Stomach (tissue), 9 donors: Measurements from ENCODE around the gene FOXI1. TPM values are rescaled to one million over a fixed set of nuclear protein-coding genes. Genes with fewer than 3 reads are reported as not detected.

ENCODE experiments used
- DNase-seq, 2 donors: peaks; one replicate each; pipeline versions ENCODE4 v3.0.0 to v3.0.0-alpha.2; 2013 to 2019
- H3K27ac ChIP-seq, 5 donors: fragments of 200-600 bp in 4 of 5; sonication (generic) in 4 of 5; one replicate each; pipeline ENCODE4 v1.5.1; 2013 to 2019; ENCODE audit warnings: mild to moderate bottlenecking in 1 of 5, moderate library complexity in 1 of 5
- H3K27me3 ChIP-seq, 3 donors: fragments of 200-600 bp; sonication (generic); one replicate each; pipeline ENCODE4 v1.5.1; 2017 to 2019; ENCODE audit warnings: mixed run types in 1 of 3
- H3K36me3 ChIP-seq, 4 donors: fragments of 200-600 bp; sonication (generic); 1 replicate in 3 of 4; 2 replicates in 1 of 4; pipeline ENCODE4 v1.5.1; 2016 to 2019
- H3K4me1 ChIP-seq, 4 donors: fragments of 200-600 bp; sonication (generic); one replicate each; pipeline ENCODE4 v1.5.1; 2016 to 2019
- H3K4me3 ChIP-seq, 4 donors: fragments of 200-600 bp; sonication (generic) in 3 of 4; one replicate each; pipeline ENCODE4 v1.5.1; 2016 to 2019; ENCODE audit warnings: mild to moderate bottlenecking in 1 of 4
- H3K9me3 ChIP-seq, 4 donors: fragments of 200-600 bp; sonication (generic); one replicate each; pipeline ENCODE4 v1.5.1; 2016 to 2019
- CTCF ChIP-seq, 7 experiments: fragments of 450-650 bp in 4 of 7; fragments of 200-600 bp in 3 of 7; sonication (generic) in 3 of 7; IDR thresholded peaks; one replicate each; pipeline ENCODE4 v1.5.1; 2016 to 2019; ENCODE audit warnings: antibody characterized with exemption in 7 of 7, control low read depth in 2 of 7, mild to moderate bottlenecking in 1 of 7
- EP300 ChIP-seq: sonication (generic); formaldehyde crosslinking; IDR thresholded peaks from one replicate; pipeline ENCODE4 v1.6.1; 2017; ENCODE audit warnings: antibody characterized with exemption
- POLR2A ChIP-seq, 4 donors: fragments of 450-650 bp; IDR thresholded peaks; one replicate each; pipeline ENCODE4 v1.6.1; 2016; ENCODE audit warnings: antibody characterized with exemption in 4 of 4, control low read depth in 2 of 4, mild to moderate bottlenecking in 1 of 4, moderate library complexity in 1 of 4
- POLR2AphosphoS5 ChIP-seq, 3 donors: sonication (generic); formaldehyde crosslinking; IDR thresholded peaks; one replicate each; pipeline ENCODE4 v1.6.1; 2016; ENCODE audit warnings: antibody characterized with exemption in 3 of 3
- WGBS, 5 donors: extraction: QIAGEN DNeasy Blood & Tissue Kit in 3 of 5; methylation state at CpG; one replicate each; pipeline versions ENCODE4 v1.1.5 to v1.1.7; 2013 to 2018; 5-methylcytosine and 5-hydroxymethylcytosine counted together
- intact Hi-C: fragments of 100-400 bp; cut with DNase I; formaldehyde crosslinking; loops from one replicate; pipeline ENCODE4 v1.15.1; 2023; ENCODE audit warnings: low total_unique reads
- polyA plus RNA-seq, 3 donors: library from polyadenylated mRNA; stranded (reverse); fragments of 200-250 nt; gene quantifications; one replicate each; pipeline ENCODE4 v1.2.3, GENCODE V29; 2013
- total RNA-seq, 5 donors: library from RNA; depleted of rRNA; stranded (reverse); fragments of >200 nt; gene quantifications; one replicate each; pipeline versions ENCODE4 v1.1.0 to v1.2.3, GENCODE V29; 2014 to 2016
- donor health status: healthy with polysubstance abuse.
- donor health status: Bipolar disorder and iron deficiency.
- donor health status: healthy.

FOXI1 gene
- total and polyA plus RNA-seq, 8 donors = 0.18 TPM; not detected in 7

- Histone ChIP-seq H3K9me3 (peaks cover 0 to 4% (median 0%) of the 10 kb centered on the region in 4 donors), H3K4me1 (peaks cover 0 to 5% (median 0%) of the 10 kb centered on the region in 4 donors), H3K27me3 (no peaks in the 10 kb centered on the region), H3K27ac (no peak overlapping the region), H3K36me3 (no peaks in the 10 kb centered on the region), H3K4me3 (no peak overlapping the region)
- no peak for DNase-seq
- WGBS, 5 donors = 26 to 45% (median 33%) methylated on average over 1 of the region's 1 CpG
- TF ChIP-seq CTCF (IDR thresholded peaks at IDR 0.05) (no peak), EP300 (no peak), POLR2A (IDR thresholded peaks at IDR 0.05) (no peak), POLR2AphosphoS5 (IDR thresholded peaks at IDR 0.05) (no peak)
- intact Hi-C loops = no loop called here
Measured at GRCh38 chr5:170095646-170096045, 10.1 kb upstream of the FOXI1 start.

DNA sequence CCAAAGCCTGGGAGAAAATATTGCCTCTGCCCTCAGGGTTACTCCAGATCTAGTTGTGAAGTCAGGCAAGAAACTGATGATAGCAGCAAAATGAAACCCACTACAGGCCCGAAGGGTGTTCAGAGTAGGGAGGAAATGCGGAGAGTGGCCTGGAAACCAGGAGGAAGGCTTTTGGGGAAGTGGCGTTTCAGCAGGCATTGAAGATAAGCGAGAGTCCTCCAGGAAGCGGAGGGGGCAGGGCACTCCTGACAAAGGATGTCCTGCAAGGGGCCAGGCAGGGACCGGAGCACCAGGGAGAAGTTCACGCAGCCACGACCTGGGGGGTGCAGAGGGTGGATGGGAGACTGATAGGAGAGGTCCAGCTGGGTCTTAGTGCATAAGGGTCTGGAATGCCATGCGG, 7.8 kb upstream of the FOXI1 start:
- H3K4me1 ChIP-seq = peaks cover 0 to 5% (median 0%) of the 10 kb centered on the region in 4 donors
- peaks cover 0 to 4% (median 0%) of the 10 kb centered on the region in 4 donors for H3K9me3 ChIP-seq
- intact Hi-C loops = no loop called here
- no peaks in the 10 kb centered on the region for H3K27me3 ChIP-seq
- no peak for TF ChIP-seq POLR2A (IDR thresholded peaks at IDR 0.05)
- no peak for TF ChIP-seq CTCF (IDR thresholded peaks at IDR 0.05)
- no peak for TF ChIP-seq EP300
- no peak for TF ChIP-seq POLR2AphosphoS5 (IDR thresholded peaks at IDR 0.05)
- DNase-seq = peak in 1 of 2 donors; percentile 47
- H3K36me3 ChIP-seq = no peaks in the 10 kb centered on the region
- 57 to 69% (median 60%) methylated on average over 9 of the region's 9 CpGs for WGBS, 5 donors
- H3K4me3 ChIP-seq = no peak overlapping the region
- H3K27ac ChIP-seq = no peak overlapping the region

DNA sequence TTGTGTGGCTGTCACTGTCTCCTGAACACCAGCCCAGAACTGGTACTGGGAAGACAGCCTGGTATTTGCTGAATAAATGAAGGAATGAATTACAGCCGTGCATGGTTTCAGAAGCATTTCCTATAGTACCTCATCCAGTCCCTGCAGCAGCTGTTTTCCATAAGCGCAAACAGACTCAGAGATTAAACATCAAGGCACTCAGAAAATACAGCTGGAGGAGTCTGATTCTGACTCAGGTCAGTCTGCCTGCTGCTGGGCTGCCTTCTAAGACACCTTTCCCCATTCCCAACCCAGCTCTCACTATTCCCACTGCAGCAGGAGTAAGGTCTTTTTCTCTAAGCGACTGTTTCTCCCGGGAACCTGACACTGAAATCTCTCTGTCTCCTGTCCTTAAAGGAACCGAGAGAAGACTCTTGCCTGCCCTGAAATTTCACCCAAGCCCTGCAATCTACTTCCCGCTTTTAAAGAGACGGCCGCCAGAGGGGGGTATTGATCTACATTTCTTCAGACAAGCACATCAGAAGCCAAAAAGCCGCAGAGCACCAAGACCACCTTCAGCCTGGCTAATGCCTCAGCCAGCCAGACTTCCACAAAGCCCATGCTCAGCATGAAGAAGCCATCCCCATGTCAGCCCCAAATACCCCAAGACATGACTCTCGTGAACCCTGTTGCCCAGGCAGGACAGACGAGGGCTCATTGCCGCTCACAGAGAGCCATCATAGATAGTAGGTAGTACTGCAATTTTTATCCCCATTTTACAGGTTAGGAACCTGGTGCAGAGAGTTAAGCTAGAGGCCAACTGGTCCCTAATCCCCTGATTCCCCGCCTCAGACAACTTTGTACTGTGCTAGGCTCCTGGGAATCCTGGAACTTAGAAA, 5.4 kb upstream of the FOXI1 start:
- Histone ChIP-seq H3K4me1 (peaks cover 0 to 5% (median 0%) of the 10 kb centered on the region in 4 donors), H3K27me3 (no peaks in the 10 kb centered on the region), H3K4me3 (no peak overlapping the region), H3K36me3 (no peaks in the 10 kb centered on the region), H3K9me3 (peaks cover 0 to 4% (median 0%) of the 10 kb centered on the region in 4 donors), H3K27ac (no peak overlapping the region)
- no peak for TF ChIP-seq POLR2A (IDR thresholded peaks at IDR 0.05)
- peak in 5 of 7 experiments; percentile 29 to 54 (median 38) for TF ChIP-seq CTCF (IDR thresholded peaks at IDR 0.05)
- TF ChIP-seq POLR2AphosphoS5 (IDR thresholded peaks at IDR 0.05) = no peak
- TF ChIP-seq EP300 = no peak
- 21 to 29% (median 27%) methylated on average over 12 to 13 of the region's 13 CpGs for WGBS, 5 donors
- peak; percentile 74 to 91 for DNase-seq
- intact Hi-C loops = no loop called here

- Histone ChIP-seq H3K27me3 (peaks cover 0 to 9% (median 0%) of the 10 kb centered on the region in 3 donors), H3K36me3 (no peaks in the 10 kb centered on the region), H3K4me1 (peaks cover 0 to 5% (median 0%) of the 10 kb centered on the region in 4 donors), H3K4me3 (no peak overlapping the region), H3K9me3 (peaks cover 0 to 4% (median 0%) of the 10 kb centered on the region in 4 donors), H3K27ac (no peak overlapping the region)
- WGBS, 5 donors = 84 to 94% (median 88%) methylated on average over 1 of the region's 1 CpG
- intact Hi-C loops = no loop called here
- DNase-seq = no peak
- TF ChIP-seq POLR2AphosphoS5 (IDR thresholded peaks at IDR 0.05) (no peak), POLR2A (IDR thresholded peaks at IDR 0.05) (no peak), EP300 (no peak), CTCF (IDR thresholded peaks at IDR 0.05) (no peak)
Measured at GRCh38 chr5:170103447-170103846, 2.2 kb upstream of the FOXI1 start.
